GM12874 (cell line): ENCODE results near the gene POFUT2.

Experiments used
- TF ChIP-seq, protein P1 (sequence below): IDR thresholded peaks from 2 replicates; pipeline ENCODE4 v1.5.1; 2011; ENCODE audit warnings: low read depth, mild to moderate bottlenecking, control low read depth, low read length, moderate library complexity; ENCODE audit not compliant: insufficient read depth

POFUT2 gene

DNA sequence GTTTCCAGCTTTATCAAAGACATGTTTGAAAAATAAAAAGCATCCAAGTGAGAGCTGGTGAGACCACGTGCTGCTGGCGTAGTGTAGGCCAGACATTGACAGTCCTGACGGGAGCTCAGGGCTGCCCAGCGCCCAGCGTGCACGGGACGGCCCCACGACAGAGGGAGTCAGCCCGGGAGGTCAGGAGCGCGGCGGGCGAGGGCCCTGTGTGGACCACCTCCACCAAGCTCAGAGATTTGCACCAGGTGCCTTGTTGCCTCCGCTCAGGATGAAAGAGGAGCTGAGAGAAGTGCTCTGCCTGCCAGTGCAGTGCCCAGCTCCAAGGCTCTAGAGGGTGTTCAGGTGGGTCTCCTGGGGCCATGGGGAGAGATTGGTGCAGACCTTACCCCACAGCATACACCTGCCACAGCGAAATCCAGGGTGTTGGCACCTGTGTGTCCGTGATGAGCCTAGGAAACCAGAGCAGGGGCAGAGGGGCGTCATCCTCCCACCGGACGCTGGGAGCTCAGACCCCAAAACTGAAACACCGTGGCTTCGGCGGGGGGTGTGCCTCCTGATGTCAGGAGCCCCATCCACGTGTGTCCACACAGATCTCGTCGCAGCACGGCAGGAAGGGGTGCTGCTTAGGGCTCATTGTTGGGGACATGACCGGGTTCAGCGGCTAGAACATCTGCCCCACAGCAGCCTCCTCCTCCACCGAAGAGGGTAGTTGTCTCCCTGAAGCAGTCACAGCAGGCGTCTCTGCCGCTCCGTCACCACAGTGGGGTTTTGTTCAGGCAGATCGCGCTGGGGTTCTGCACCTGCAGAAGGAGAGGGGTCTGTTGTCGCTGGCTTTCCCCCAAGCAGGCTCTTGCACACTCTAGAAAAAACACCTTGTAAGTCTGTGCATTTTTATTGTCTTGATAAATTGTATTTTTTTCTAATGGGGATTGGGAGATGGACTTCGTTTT is 64.2 kb downstream of the POFUT2 start:
- TF ChIP-seq, protein P1, sequence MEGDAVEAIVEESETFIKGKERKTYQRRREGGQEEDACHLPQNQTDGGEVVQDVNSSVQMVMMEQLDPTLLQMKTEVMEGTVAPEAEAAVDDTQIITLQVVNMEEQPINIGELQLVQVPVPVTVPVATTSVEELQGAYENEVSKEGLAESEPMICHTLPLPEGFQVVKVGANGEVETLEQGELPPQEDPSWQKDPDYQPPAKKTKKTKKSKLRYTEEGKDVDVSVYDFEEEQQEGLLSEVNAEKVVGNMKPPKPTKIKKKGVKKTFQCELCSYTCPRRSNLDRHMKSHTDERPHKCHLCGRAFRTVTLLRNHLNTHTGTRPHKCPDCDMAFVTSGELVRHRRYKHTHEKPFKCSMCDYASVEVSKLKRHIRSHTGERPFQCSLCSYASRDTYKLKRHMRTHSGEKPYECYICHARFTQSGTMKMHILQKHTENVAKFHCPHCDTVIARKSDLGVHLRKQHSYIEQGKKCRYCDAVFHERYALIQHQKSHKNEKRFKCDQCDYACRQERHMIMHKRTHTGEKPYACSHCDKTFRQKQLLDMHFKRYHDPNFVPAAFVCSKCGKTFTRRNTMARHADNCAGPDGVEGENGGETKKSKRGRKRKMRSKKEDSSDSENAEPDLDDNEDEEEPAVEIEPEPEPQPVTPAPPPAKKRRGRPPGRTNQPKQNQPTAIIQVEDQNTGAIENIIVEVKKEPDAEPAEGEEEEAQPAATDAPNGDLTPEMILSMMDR: no peak

DNA sequence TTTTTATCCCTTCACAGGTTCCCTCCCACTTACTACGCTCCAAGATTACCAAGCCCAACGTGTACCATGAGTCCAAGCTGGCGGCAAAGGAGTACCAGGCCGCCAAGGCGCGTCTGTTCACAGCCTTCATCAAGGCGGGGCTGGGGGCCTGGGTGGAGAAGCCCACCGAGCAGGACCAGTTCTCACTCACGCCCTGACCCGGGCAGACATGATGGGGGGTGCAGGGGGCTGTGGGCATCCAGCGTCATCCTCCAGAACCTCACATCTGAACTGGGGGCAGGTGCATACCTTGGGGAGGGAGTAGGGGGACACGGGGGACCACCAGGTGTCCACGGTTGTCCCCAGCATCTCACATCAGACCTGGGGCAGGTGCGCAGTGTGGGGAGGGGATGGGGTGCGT is 65.7 kb downstream of the POFUT2 start:
- TF ChIP-seq, protein P1: no peak

DNA sequence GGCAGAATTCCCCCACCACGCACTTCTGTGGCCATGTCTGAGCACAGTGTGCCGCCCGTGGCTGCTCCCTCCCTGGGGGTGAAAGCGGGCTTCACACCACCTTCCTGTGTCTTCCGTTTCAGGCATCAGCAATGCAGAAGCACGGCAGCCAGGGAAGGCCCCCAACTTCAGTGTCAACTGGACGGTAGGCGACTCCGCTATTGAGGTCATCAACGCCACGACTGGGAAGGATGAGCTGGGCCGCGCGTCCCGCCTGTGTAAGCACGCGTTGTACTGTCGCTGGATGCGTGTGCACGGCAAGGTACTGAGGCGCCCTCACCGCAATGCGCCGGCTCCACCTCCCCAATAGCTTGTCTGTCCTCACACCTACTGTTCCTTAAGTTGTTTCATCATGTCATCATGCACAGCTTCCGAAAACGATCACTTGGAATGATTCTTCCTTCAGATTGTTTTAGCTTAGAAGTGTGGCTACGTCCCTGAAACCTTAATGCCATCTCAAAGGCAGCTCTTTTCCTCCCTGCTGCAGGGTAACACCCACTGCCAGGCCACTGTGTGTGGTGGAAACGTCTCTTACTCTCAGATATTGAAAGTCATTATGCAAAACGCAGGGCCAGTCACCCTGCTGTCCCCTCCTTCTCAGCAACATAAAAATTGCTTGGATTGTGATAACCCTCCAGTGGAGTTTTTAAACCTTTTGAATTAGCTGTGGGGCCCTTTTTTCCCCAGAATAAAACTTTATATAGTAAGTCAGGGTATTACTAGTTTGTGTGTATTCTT is 66.8 kb downstream of the POFUT2 start:
- TF ChIP-seq, protein P1: no peak

DNA sequence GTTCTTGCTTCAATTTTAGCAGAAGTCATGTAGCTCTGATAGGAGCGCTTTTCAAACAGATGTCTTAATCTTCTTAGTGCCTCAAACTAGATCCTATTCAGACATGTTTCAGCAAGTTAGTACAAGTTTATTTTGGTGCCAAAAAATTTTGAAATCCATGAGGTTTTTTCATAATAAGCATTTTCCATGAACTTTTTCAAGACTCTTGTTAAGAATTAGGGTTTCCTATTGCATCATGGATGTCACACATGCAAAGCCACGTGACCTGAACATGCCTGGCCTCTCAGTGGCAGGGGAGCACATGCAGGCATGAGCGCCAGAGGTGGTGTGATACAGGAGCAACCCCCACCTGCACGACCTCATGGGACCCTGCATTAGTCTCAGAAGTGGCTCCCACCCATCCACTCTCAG is 67.6 kb downstream of the POFUT2 start:
- TF ChIP-seq, protein P1: no peak

DNA sequence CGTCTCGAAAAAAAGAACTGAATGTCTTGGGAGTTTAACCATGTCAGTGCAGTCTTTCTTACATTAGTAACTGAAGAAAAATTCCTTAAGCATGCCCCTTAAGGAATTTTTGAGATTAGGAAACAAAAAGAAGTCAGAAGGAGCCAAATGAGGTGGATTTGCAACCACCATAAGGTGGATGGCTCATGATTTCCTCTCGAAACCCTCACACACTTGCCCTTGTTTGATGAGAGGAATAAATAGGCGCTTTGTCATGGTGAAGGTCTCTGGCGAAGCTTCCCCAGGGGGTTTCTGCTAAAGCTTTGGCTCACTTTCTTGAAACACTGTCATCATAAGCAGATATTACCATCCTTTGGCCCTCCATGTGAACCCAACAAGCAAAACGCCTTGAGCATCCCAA is 68.2 kb downstream of the POFUT2 start:
- TF ChIP-seq, protein P1: no peak

DNA sequence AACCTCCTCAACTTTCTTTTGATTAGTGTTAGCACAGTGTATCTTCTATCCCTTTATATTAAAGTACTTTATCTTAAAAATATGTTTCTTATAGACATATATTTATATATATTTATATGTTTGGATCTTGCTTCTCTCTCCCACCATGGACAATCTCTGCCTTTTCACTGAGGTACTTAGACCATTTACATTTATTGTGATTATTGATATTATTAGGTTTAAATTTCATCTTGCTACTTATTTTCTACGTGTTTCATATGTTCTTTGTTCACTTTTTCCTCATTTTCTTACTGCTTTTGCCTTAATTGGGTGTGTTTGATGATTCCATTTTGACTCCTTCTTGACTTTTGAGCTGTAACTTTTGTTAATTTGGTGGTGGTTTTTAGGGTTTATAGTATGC is 70.7 kb downstream of the POFUT2 start:
- TF ChIP-seq, protein P1: no peak

GRCh38 chr21:45215213-45215612 is 72.5 kb downstream of the POFUT2 start:
- TF ChIP-seq, protein P1: no peak
